Heart left ventricle (tissue), 13 donors: ENCODE data around the gene MPLKIP.

Experiments
- POLR2A ChIP-seq, 2 donors: fragments of 450-650 bp; IDR thresholded peaks; one replicate each; pipeline ENCODE4 v1.6.1; 2017; ENCODE audit warnings: antibody characterized with exemption in 2 of 2, mild to moderate bottlenecking in 2 of 2, moderate library complexity in 2 of 2
- TF ChIP-seq, protein P1 (sequence below), 12 donors: fragments of 200-600 bp; sonication (generic) in 4 of 12; IDR thresholded peaks; one replicate each; pipeline versions ENCODE4 v1.5.0 to v1.8.0; 2018 to 2022; ENCODE audit warnings: antibody characterized with exemption in 12 of 12, mild to moderate bottlenecking in 5 of 12
- donor health status: ischemic (EF 13 %, LVEDD 7.1; RV severe dilation, severe dysfunction).
- donor health status: DM: no; HTN: yes; CAD: no.
- donor health status: DM: no; HTN: no; CAD: no.
- donor health status: ischemic (EF 25% LVEDD 6.9; RV normal size, moderate dysfunction).
- donor health status: ischemic (EF 25% LVEDD 5.7; RV mildly dilated, moderate dysfunction).
- donor health status: ischemic (EF 35%, LVEDD 5.7; RV mildly dilated, moderate dysfunction).
- donor health status: nonischemic (EF 11% LVEDD 7.7; RV severe dilation, severe dysfunction).
- donor health status: DM: yes; HTN: yes; CAD: no.
- donor health status: PGD.
- donor health status: ischemic (EF 29% LVEDD 5.4; RV normal size, mild dysfunction).
- donor health status: nonischemic (EF 23%, LVEDD 6.1; RV moderate dilation, normal function).

DNA sequence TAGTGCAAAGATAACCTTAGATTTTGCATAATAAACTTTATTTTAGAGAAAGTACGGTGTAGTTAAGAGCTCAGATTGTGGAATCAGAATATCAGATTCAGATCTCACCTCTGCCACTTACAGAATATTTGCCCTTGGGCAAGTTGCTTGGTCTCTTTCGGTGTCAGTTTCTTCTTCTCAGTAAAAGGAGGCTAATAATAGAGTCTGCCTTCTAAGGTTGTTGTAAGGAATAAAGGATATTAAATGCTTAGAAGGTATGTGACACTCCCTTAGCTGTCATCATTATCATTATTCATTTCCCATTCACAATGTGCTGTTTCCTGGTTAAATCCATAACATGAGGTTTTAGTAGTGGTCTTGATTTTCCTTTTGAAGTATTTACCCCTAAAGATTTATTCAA, 42.2 kb downstream of the MPLKIP start:
- TF ChIP-seq, protein P1, sequence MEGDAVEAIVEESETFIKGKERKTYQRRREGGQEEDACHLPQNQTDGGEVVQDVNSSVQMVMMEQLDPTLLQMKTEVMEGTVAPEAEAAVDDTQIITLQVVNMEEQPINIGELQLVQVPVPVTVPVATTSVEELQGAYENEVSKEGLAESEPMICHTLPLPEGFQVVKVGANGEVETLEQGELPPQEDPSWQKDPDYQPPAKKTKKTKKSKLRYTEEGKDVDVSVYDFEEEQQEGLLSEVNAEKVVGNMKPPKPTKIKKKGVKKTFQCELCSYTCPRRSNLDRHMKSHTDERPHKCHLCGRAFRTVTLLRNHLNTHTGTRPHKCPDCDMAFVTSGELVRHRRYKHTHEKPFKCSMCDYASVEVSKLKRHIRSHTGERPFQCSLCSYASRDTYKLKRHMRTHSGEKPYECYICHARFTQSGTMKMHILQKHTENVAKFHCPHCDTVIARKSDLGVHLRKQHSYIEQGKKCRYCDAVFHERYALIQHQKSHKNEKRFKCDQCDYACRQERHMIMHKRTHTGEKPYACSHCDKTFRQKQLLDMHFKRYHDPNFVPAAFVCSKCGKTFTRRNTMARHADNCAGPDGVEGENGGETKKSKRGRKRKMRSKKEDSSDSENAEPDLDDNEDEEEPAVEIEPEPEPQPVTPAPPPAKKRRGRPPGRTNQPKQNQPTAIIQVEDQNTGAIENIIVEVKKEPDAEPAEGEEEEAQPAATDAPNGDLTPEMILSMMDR (IDR thresholded peaks at IDR 0.05), result no peak
- TF ChIP-seq POLR2A (IDR thresholded peaks at IDR 0.05), result no peak
